Heart right ventricle (tissue), 16 donors: ENCODE data around the gene MAPK13. TPM values are rescaled to one million over a fixed set of nuclear protein-coding genes. Genes with fewer than 3 reads are reported as not detected.

Experiments
- ATAC-seq, 8 donors: fragments of 200-7000 bp; cut with Tn5 transposase; one replicate each; pipeline ENCODE4 v1.9.1; 2020; ENCODE audit warnings: mild to moderate bottlenecking in 8 of 8, moderate library complexity in 8 of 8, moderate number of reproducible peaks in 1 of 8
- DNase-seq, 2 donors: peaks; one replicate each; pipeline ENCODE4 v3.0.0-alpha.2; 2020
- H3K27ac ChIP-seq, 10 donors: fragments of 200-600 bp; sonication (generic) in 2 of 10; one replicate each; pipeline versions ENCODE4 v1.5.0 to v1.8.0; 2020 to 2022; ENCODE audit warnings: mild to moderate bottlenecking in 3 of 10
- H3K27me3 ChIP-seq, 7 donors: fragments of 200-600 bp; one replicate each; pipeline ENCODE4 v1.8.0; 2021 to 2022; ENCODE audit warnings: mild to moderate bottlenecking in 2 of 7
- H3K36me3 ChIP-seq, 9 donors: fragments of 200-600 bp; sonication (generic) in 1 of 9; one replicate each; pipeline versions ENCODE4 v1.5.0 to v1.8.0; 2020 to 2022; ENCODE audit warnings: mild to moderate bottlenecking in 2 of 9
- H3K4me1 ChIP-seq, 9 donors: fragments of 200-600 bp; sonication (generic) in 1 of 9; one replicate each; pipeline versions ENCODE4 v1.5.0 to v1.8.0; 2020 to 2022; ENCODE audit warnings: mild to moderate bottlenecking in 4 of 9
- H3K4me3 ChIP-seq, 10 donors: fragments of 200-600 bp; sonication (generic) in 2 of 10; one replicate each; pipeline versions ENCODE4 v1.5.0 to v1.8.0; 2020 to 2022; ENCODE audit warnings: mild to moderate bottlenecking in 7 of 10, moderate library complexity in 2 of 10
- H3K9me3 ChIP-seq, 11 donors: fragments of 200-600 bp in 10 of 11; sonication (generic) in 2 of 11; one replicate each; pipeline versions ENCODE4 v1.5.0 to v1.8.0; 2013 to 2022; ENCODE audit warnings: mild to moderate bottlenecking in 2 of 11, control low read depth in 1 of 11, moderate library complexity in 1 of 11
- WGBS, 2 donors: extraction: QIAGEN DNeasy Blood & Tissue Kit; methylation state at CpG; one replicate each; pipeline ENCODE4 v1.1.7; 2013; ENCODE audit warnings: inconsistent platforms in 1 of 2; 5-methylcytosine and 5-hydroxymethylcytosine counted together
- intact Hi-C, 10 donors: fragments of 100-400 bp; cut with DNase I; formaldehyde crosslinking; loops; one replicate each; pipeline versions ENCODE4 v1.11.1 to v1.14.2; 2022
- polyA plus RNA-seq, 2 donors: library from polyadenylated mRNA; stranded (reverse); fragments of 200-250 nt; gene quantifications; one replicate each; pipeline ENCODE4 v1.2.3, GENCODE V29; 2013
- total RNA-seq, 10 donors: library from RNA; stranded (reverse); fragmentation: NEBNext Ultra II Directional in 3 of 10; extraction: Animal tissue kit (Norgen Biotek cat#: 25700) in 3 of 10; gene quantifications; one replicate each; pipeline versions ENCODE4 v1.2.1 to v1.2.4, GENCODE V29; 2021 to 2023
- TF ChIP-seq, protein P1 (sequence below), 9 donors: fragments of 200-600 bp; sonication (generic) in 2 of 9; IDR thresholded peaks; one replicate each; pipeline versions ENCODE4 v1.5.0 to v1.8.0; 2021 to 2022; ENCODE audit warnings: antibody characterized with exemption in 9 of 9, mild to moderate bottlenecking in 5 of 9, moderate library complexity in 1 of 9
- donor health status: Arrhythmogenic right ventricular cardiomyopathy.
- donor health status: ischemic (EF 13 %, LVEDD 7.1; RV severe dilation, severe dysfunction).
- donor health status: healthy with polysubstance abuse.
- donor health status: DM: no; HTN: yes; CAD: no.
- donor health status: DM: no; HTN: no; CAD: no.
- donor health status: ischemic (EF 25% LVEDD 6.9; RV normal size, moderate dysfunction).
- donor health status: ischemic (EF 25% LVEDD 5.7; RV mildly dilated, moderate dysfunction).
- donor health status: healthy.
- donor health status: DM: yes; HTN: yes; CAD: no.
- donor health status: Ischemic cardiomyopathy.
- donor health status: ischemic (EF 35%, LVEDD 5.7; RV mildly dilated, moderate dysfunction).
- donor health status: nonischemic (EF 11% LVEDD 7.7; RV severe dilation, severe dysfunction).
- donor health status: DM: yes; HTN: yes; CAD: no.
- donor health status: PGD.
- donor health status: ischemic (EF 29% LVEDD 5.4; RV normal size, mild dysfunction).
- donor health status: nonischemic (EF 23%, LVEDD 6.1; RV moderate dilation, normal function).

Gene MAPK13
- total and polyA plus RNA-seq, 12 donors = 0.11 to 5.0 (median 0.83) TPM

DNA sequence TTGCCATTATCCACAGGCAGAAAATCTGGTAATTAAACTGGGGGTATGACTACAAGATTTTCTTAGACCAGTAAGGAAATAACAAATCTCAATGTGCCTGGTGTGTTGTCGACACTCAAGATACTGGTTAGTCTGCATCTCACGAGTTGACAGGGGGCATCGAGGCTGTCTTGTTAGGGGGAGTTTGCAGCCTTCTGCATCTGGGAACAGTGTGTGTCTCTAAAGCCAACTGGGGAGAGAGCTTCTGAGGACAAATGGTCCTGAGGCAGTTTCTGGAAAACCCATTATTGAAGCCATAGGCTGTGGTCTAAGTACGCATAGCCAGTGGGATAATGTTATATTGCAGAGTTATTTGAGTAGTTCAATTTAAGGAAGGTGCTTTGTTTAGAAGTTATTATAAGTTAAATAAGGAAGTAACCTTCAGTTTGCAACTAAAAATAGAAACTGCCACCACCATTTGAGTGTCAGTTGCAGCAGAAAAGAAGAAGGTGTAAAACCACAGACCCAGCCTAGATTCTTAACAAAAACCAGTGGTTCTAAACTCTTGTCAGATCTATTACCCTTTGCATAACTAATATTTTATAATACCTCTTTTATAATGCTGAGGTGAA lies 15.4 kb upstream of the MAPK13 start:
- H3K4me1 ChIP-seq = peaks cover 0 to 63% (median 0%) of the 10 kb centered on the region in 9 donors
- H3K27me3 ChIP-seq = no peaks in the 10 kb centered on the region
- peaks cover 0 to 52% (median 4%) of the 10 kb centered on the region in 9 donors for H3K36me3 ChIP-seq
- no peak overlapping the region for H3K27ac ChIP-seq
- H3K9me3 ChIP-seq = no peaks in the 10 kb centered on the region
- intact Hi-C loops = no loop called here
- TF ChIP-seq, protein P1, sequence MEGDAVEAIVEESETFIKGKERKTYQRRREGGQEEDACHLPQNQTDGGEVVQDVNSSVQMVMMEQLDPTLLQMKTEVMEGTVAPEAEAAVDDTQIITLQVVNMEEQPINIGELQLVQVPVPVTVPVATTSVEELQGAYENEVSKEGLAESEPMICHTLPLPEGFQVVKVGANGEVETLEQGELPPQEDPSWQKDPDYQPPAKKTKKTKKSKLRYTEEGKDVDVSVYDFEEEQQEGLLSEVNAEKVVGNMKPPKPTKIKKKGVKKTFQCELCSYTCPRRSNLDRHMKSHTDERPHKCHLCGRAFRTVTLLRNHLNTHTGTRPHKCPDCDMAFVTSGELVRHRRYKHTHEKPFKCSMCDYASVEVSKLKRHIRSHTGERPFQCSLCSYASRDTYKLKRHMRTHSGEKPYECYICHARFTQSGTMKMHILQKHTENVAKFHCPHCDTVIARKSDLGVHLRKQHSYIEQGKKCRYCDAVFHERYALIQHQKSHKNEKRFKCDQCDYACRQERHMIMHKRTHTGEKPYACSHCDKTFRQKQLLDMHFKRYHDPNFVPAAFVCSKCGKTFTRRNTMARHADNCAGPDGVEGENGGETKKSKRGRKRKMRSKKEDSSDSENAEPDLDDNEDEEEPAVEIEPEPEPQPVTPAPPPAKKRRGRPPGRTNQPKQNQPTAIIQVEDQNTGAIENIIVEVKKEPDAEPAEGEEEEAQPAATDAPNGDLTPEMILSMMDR (IDR thresholded peaks at IDR 0.05) = no peak
- no peak overlapping the region for H3K4me3 ChIP-seq
- 54 to 61% methylated on average over 4 of the region's 4 CpGs for WGBS, 2 donors
- ATAC-seq = no peak
- no peak for DNase-seq

DNA sequence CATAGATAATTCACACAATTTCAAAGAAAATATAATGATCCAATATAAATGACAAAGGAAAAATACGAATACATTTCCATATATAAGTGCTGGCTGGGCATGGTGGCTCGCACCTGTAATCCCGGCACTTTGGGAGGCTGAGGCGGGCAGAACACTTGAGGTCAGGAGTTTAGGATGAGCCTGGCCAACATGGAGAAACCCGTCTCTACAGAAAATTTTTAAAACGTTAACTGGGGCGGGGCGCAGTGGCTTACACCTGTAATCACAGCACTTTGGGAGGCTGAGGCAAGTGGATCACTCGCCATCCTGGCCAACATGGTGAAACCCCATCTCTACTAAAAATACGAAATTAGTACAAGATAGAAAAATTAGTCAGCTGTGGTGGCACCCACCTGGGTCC lies 14.9 kb upstream of the MAPK13 start:
- ATAC-seq (no peak), DNase-seq (no peak)
- Histone ChIP-seq H3K27me3 (no peaks in the 10 kb centered on the region), H3K4me3 (no peak overlapping the region), H3K27ac (no peak overlapping the region), H3K36me3 (peaks cover 0 to 47% (median 4%) of the 10 kb centered on the region in 9 donors), H3K9me3 (no peaks in the 10 kb centered on the region), H3K4me1 (peaks cover 0 to 68% (median 0%) of the 10 kb centered on the region in 9 donors)
- TF ChIP-seq, protein P1 (IDR thresholded peaks at IDR 0.05) = no peak
- 94 to 98% methylated on average over 10 of the region's 10 CpGs for WGBS, 2 donors
- intact Hi-C loops = no loop called here

GRCh38 chr6:36116066-36116864 lies 14.0 kb upstream of the MAPK13 start:
- H3K27me3 ChIP-seq = no peaks in the 10 kb centered on the region
- WGBS, 2 donors = 58 to 72% methylated on average over 3 of the region's 3 CpGs
- peaks cover 0 to 38% (median 4%) of the 10 kb centered on the region in 9 donors for H3K36me3 ChIP-seq
- peaks cover 0 to 77% (median 8%) of the 10 kb centered on the region in 9 donors for H3K4me1 ChIP-seq
- H3K4me3 ChIP-seq = no peak overlapping the region
- TF ChIP-seq, protein P1 (IDR thresholded peaks at IDR 0.05) = no peak
- intact Hi-C loops = no loop called here
- H3K9me3 ChIP-seq = no peaks in the 10 kb centered on the region
- H3K27ac ChIP-seq = no peak overlapping the region
- no peak for DNase-seq
- ATAC-seq = no peak

DNA sequence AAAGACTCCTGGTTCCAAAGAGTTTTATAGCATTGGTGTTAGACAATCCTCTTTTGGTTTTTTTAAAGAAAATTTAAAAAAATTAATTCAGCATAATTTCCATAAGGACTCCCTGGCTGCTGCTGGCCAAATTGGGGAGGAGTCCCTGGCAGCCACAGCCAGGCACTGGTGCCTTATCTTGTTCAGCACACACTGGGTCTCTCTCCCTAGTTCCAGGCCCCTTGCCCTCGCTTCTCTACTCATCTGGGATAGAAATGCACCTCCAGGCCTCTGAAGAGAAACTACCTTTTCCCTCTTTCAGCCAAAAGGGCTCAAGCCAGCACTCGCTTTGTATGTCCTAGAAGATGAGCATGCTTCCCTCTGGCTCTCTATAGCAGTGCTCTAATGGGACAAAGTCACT lies 13.4 kb upstream of the MAPK13 start:
- H3K36me3 ChIP-seq = peaks cover 0 to 32% (median 0%) of the 10 kb centered on the region in 9 donors
- H3K27me3 ChIP-seq = no peaks in the 10 kb centered on the region
- no peak for ATAC-seq
- WGBS, 2 donors = 92 to 94% methylated on average over 2 of the region's 2 CpGs
- H3K4me3 ChIP-seq = no peak overlapping the region
- TF ChIP-seq, protein P1 (IDR thresholded peaks at IDR 0.05) = no peak
- peaks cover 0 to 82% (median 11%) of the 10 kb centered on the region in 9 donors for H3K4me1 ChIP-seq
- DNase-seq = no peak
- no peaks in the 10 kb centered on the region for H3K9me3 ChIP-seq
- intact Hi-C loops = no loop called here
- H3K27ac ChIP-seq = no peak overlapping the region
